H1 (cell line): ENCODE measurements around the gene IKZF1. TPM values are rescaled to one million over a fixed set of nuclear protein-coding genes. Genes with fewer than 3 reads are reported as not detected.

Source experiments
- CTCF ChIA-PET: fragments of 300-600 bp; sonication (Branson Sonifier 250); formaldehyde crosslinking; loops from one replicate; lab custom pipeline; 2021; ENCODE audit not compliant: partially characterized antibody; lab: Charles Lee
- POLR2A ChIA-PET: fragments of 300-600 bp; sonication (Branson Sonifier 250); formaldehyde crosslinking; loops from one replicate; lab custom pipeline; 2021; ENCODE audit warnings: inconsistent platforms; ENCODE audit not compliant: partially characterized antibody; lab: Charles Lee
- DNase-seq, 2 experiments: peaks; one replicate each; pipeline versions ENCODE4 v3.0.0 to v3.0.0-alpha.2; 2010 to 2022; ENCODE audit warnings: low spot score in 2 of 2, low read depth in 1 of 2, mixed read lengths in 1 of 2
- FAIRE-seq: peaks from 2 replicates; lab custom pipeline; 2011; peaks lifted over from hg19 to GRCh38; lab: Jason Lieb, UNC
- H2AFZ ChIP-seq: 2 replicates; pipeline ENCODE4 v1.8.1; 2012; ENCODE audit warnings: low read length, inconsistent platforms
- H2AK5ac ChIP-seq: 2 replicates; pipeline ENCODE4 v1.6.1; 2013; ENCODE audit warnings: low read depth, low read length
- H2BK120ac ChIP-seq: replicated peaks from 2 replicates; pipeline ENCODE3; 2013; ENCODE audit warnings: low read depth, low read length, inconsistent platforms
- H2BK12ac ChIP-seq: 2 replicates; pipeline ENCODE4 v1.6.1; 2013; ENCODE audit warnings: low read depth, low read length
- H2BK15ac ChIP-seq: 2 replicates; pipeline ENCODE4 v1.6.1; 2013; ENCODE audit warnings: low read length
- H2BK20ac ChIP-seq: 2 replicates; pipeline ENCODE4 v1.6.1; 2013; ENCODE audit warnings: low read length
- H2BK5ac ChIP-seq: 2 replicates; pipeline ENCODE4 v1.6.1; 2013; ENCODE audit warnings: low read depth, low read length
- H3K14ac ChIP-seq: 2 replicates; pipeline ENCODE4 v1.6.1; 2013; ENCODE audit warnings: inconsistent platforms; ENCODE audit not compliant: insufficient read length
- H3K18ac ChIP-seq: 2 replicates; pipeline ENCODE4 v1.6.1; 2013; ENCODE audit warnings: low read length; ENCODE audit errors: extremely low read depth
- H3K23ac ChIP-seq: 2 replicates; pipeline ENCODE4 v1.6.1; 2013; ENCODE audit warnings: inconsistent platforms; ENCODE audit not compliant: insufficient read length
- H3K23me2 ChIP-seq: 2 replicates; pipeline ENCODE4 v1.6.1; 2013; ENCODE audit warnings: low read depth, low read length
- H3K27ac ChIP-seq: 2 replicates; pipeline ENCODE4 v1.6.1; 2011; ENCODE audit warnings: low read depth, low read length, inconsistent platforms
- H3K27me3 ChIP-seq, 4 experiments: replicated peaks in 1 of 4; 1 replicate in 1 of 4; 2 replicates in 3 of 4; pipeline versions ENCODE4 v1.6.1 to v1.8.1; 2011 to 2013; ENCODE audit warnings: low read length in 3 of 4, mild to moderate bottlenecking in 3 of 4, inconsistent platforms in 2 of 4, mixed read lengths in 2 of 4, moderate library complexity in 1 of 4; ENCODE audit not compliant: control insufficient read depth in 3 of 4, insufficient read depth in 3 of 4; ENCODE audit errors: extremely low read depth in 1 of 4
- H3K36me3 ChIP-seq, 4 experiments: 2 replicates each; pipeline versions ENCODE4 v1.6.1 to v1.8.1; 2011 to 2013; ENCODE audit warnings: mild to moderate bottlenecking in 4 of 4, low read length in 3 of 4, moderate library complexity in 2 of 4, control low read depth in 1 of 4, inconsistent platforms in 1 of 4; ENCODE audit not compliant: insufficient read depth in 4 of 4, control insufficient read depth in 2 of 4
- H3K4ac ChIP-seq: replicated peaks from 2 replicates; pipeline ENCODE3; 2013; ENCODE audit warnings: low read length, low read depth, mixed read lengths, inconsistent platforms; ENCODE audit not compliant: insufficient read length
- H3K4me1 ChIP-seq, 4 experiments: replicated peaks in 1 of 4; 1 replicate in 1 of 4; 2 replicates in 3 of 4; pipeline versions ENCODE4 v1.6.1 to v1.8.1; 2011 to 2013; ENCODE audit warnings: low read length in 3 of 4, inconsistent platforms in 2 of 4, mixed read lengths in 1 of 4; ENCODE audit not compliant: insufficient read depth in 4 of 4, control insufficient read depth in 3 of 4
- H3K4me2 ChIP-seq, 2 experiments: 2 replicates each; pipeline versions ENCODE4 v1.6.1 to v1.8.1; 2011 to 2013; ENCODE audit warnings: low read depth in 2 of 2, low read length in 2 of 2, control low read depth in 1 of 2, inconsistent platforms in 1 of 2, mild to moderate bottlenecking in 1 of 2; ENCODE audit not compliant: insufficient read depth in 1 of 2
- H3K4me3 ChIP-seq, 4 experiments: fragments of 200-600, 300-600 bp in 1 of 4; sonication (generic), shearing (Covaris generic), sonication (Bioruptor Twin) in 1 of 4; 2 replicates each; pipeline versions ENCODE4 v1.5.1 to v1.8.1; 2011 to 2016; ENCODE audit warnings: low read length in 4 of 4, low read depth in 3 of 4, control low read depth in 2 of 4, inconsistent platforms in 2 of 4, mild to moderate bottlenecking in 2 of 4, mixed read lengths in 1 of 4, moderate library complexity in 1 of 4; ENCODE audit not compliant: insufficient read depth in 2 of 4; ENCODE audit errors: extremely low read depth in 1 of 4
- H3K56ac ChIP-seq: replicated peaks from 2 replicates; pipeline ENCODE3; 2013; ENCODE audit warnings: low read depth, mild to moderate bottlenecking, mixed read lengths, low read length, inconsistent platforms; ENCODE audit not compliant: insufficient read length
- H3K79me1 ChIP-seq: 2 replicates; pipeline ENCODE4 v1.6.1; 2013; ENCODE audit warnings: low read depth, low read length, control low read depth
- H3K79me2 ChIP-seq, 2 experiments: 2 replicates each; pipeline versions ENCODE4 v1.6.1 to v1.8.1; 2012 to 2013; ENCODE audit warnings: low read length in 2 of 2, mild to moderate bottlenecking in 2 of 2, inconsistent platforms in 1 of 2; ENCODE audit not compliant: insufficient read depth in 2 of 2, control insufficient read depth in 1 of 2
- H3K9ac ChIP-seq, 4 experiments: replicated peaks in 1 of 4; 1 replicate in 1 of 4; 2 replicates in 3 of 4; pipeline versions ENCODE4 v1.6.1 to v1.8.1; 2011 to 2013; ENCODE audit warnings: low read depth in 3 of 4, low read length in 3 of 4, control low read depth in 2 of 4, mild to moderate bottlenecking in 2 of 4, moderate library complexity in 2 of 4, inconsistent platforms in 1 of 4; ENCODE audit errors: extremely low read depth in 1 of 4
- H3K9me3 ChIP-seq, 2 experiments: 2 replicates each; pipeline versions ENCODE4 v1.6.1 to v1.8.1; 2012 to 2013; ENCODE audit warnings: mild to moderate bottlenecking in 2 of 2, moderate library complexity in 2 of 2, control low read depth in 1 of 2, inconsistent platforms in 1 of 2, low read depth in 1 of 2, low read length in 1 of 2, mixed read lengths in 1 of 2; ENCODE audit not compliant: insufficient read depth in 2 of 2
- H4K20me1 ChIP-seq, 2 experiments: replicated peaks in 1 of 2; 2 replicates each; pipeline versions ENCODE3 to v1.8.1; 2011 to 2013; ENCODE audit warnings: inconsistent platforms in 2 of 2, low read length in 2 of 2, mild to moderate bottlenecking in 1 of 2; ENCODE audit not compliant: insufficient read depth in 2 of 2, control insufficient read depth in 1 of 2
- H4K5ac ChIP-seq: 2 replicates; pipeline ENCODE4 v1.6.1; 2013; ENCODE audit warnings: low read length, low read depth, mixed read lengths, inconsistent platforms; ENCODE audit not compliant: insufficient read length
- H4K8ac ChIP-seq: 2 replicates; pipeline ENCODE4 v1.8.0; 2013; ENCODE audit warnings: mild to moderate bottlenecking, moderate library complexity, low read length, inconsistent platforms; ENCODE audit not compliant: insufficient read depth; ENCODE audit errors: extremely low read depth
- H4K91ac ChIP-seq: replicated peaks from 2 replicates; pipeline ENCODE3; 2013; ENCODE audit warnings: low read length, mixed read lengths, inconsistent platforms; ENCODE audit not compliant: insufficient read length
- BRCA1 ChIP-seq: IDR thresholded peaks from 2 replicates; pipeline ENCODE4 v1.6.1; 2012; ENCODE audit warnings: low read depth, low read length, improper control_type of control experiment
- CBX5 ChIP-seq: fragments of 300-800, 300-1000 bp; sonication (generic); IDR thresholded peaks from 2 replicates; pipeline ENCODE4 v1.7.1; 2016; ENCODE audit warnings: antibody characterized with exemption, low read length, low read depth
- EGR1 ChIP-seq: IDR thresholded peaks from 2 replicates; pipeline ENCODE4 v1.6.1; 2011; ENCODE audit warnings: low read depth, low read length, borderline replicate concordance
- KDM5A ChIP-seq: fragments of 200-600 bp; IDR thresholded peaks from 2 replicates; pipeline ENCODE4 v1.7.1; 2012; ENCODE audit warnings: mild to moderate bottlenecking, low read length, inconsistent platforms, mixed read lengths
- RBBP5 ChIP-seq: IDR thresholded peaks from 2 replicates; pipeline ENCODE4 v1.7.1; 2012; ENCODE audit warnings: low read depth, mild to moderate bottlenecking, inconsistent platforms, low read length, moderate library complexity, borderline replicate concordance
- SP4 ChIP-seq: IDR thresholded peaks from 2 replicates; pipeline ENCODE4 v1.6.1; 2012; ENCODE audit warnings: low read length, inconsistent platforms
- TAF7 ChIP-seq: optimal IDR thresholded peaks from 2 replicates; pipeline ENCODE3; 2011; ENCODE audit warnings: low read depth, mild to moderate bottlenecking, inconsistent platforms, low read length, moderate library complexity, borderline replicate concordance
- WGBS, 2 experiments: shearing (Covaris generic) in 1 of 2; methylation state at CpG; one replicate each; pipeline versions ENCODE4 v1.1.6 to v1.1.7; 2013 to 2015; ENCODE audit warnings: low lambda C conversion rate in 2 of 2, mixed read lengths in 2 of 2, inconsistent platforms in 1 of 2, low coverage in 1 of 2, missing lambda C conversion rate in 1 of 2; ENCODE audit not compliant: insufficient replicate concordance in 2 of 2, insufficient coverage in 1 of 2, insufficient read length in 1 of 2; ENCODE audit errors: extremely low coverage in 1 of 2, missing lambda C conversion rate in 1 of 2; 5-methylcytosine and 5-hydroxymethylcytosine counted together
- polyA plus RNA-seq, 7 experiments: library from polyadenylated mRNA; depleted of rRNA in 3 of 7; stranded (reverse) in 5 of 7; unstranded in 2 of 7; fragments of >200 nt in 5 of 7; fragments of 200-250 nt in 2 of 7; gene quantifications; 1 replicate in 5 of 7; 2 replicates in 1 of 7; 4 replicates in 1 of 7; pipeline versions ENCODE4 v1.2.1 to v1.2.3, GENCODE V29; 2011 to 2013; ENCODE audit warnings: missing spikeins in 2 of 7, mixed read lengths in 2 of 7
- total RNA-seq: library from RNA; stranded (reverse); fragmentation: NEBNext Ultra II Directional; extraction: Animal tissue kit (Norgen Biotek cat#: 25700); gene quantifications from 2 replicates; pipeline ENCODE4 v1.2.1, GENCODE V29; 2021
- TF ChIP-seq, protein P1 (sequence below): IDR thresholded peaks from 2 replicates; pipeline ENCODE4 v1.6.1; 2012; ENCODE audit warnings: inconsistent platforms
- TF ChIP-seq, protein P2 (sequence below): IDR thresholded peaks from 2 replicates; pipeline ENCODE4 v1.6.1; 2012; ENCODE audit warnings: low read length, inconsistent platforms
- TF ChIP-seq, protein P3 (sequence below): IDR thresholded peaks from 2 replicates; pipeline ENCODE4 v1.6.1; 2012; ENCODE audit warnings: inconsistent platforms

IKZF1 gene
- total and polyA plus RNA-seq, 2 of the 8 experiments (the other 6 are each of a cell fraction or from before 2014, with no cell fraction given) = 0.74 to 1.5 TPM

DNA sequence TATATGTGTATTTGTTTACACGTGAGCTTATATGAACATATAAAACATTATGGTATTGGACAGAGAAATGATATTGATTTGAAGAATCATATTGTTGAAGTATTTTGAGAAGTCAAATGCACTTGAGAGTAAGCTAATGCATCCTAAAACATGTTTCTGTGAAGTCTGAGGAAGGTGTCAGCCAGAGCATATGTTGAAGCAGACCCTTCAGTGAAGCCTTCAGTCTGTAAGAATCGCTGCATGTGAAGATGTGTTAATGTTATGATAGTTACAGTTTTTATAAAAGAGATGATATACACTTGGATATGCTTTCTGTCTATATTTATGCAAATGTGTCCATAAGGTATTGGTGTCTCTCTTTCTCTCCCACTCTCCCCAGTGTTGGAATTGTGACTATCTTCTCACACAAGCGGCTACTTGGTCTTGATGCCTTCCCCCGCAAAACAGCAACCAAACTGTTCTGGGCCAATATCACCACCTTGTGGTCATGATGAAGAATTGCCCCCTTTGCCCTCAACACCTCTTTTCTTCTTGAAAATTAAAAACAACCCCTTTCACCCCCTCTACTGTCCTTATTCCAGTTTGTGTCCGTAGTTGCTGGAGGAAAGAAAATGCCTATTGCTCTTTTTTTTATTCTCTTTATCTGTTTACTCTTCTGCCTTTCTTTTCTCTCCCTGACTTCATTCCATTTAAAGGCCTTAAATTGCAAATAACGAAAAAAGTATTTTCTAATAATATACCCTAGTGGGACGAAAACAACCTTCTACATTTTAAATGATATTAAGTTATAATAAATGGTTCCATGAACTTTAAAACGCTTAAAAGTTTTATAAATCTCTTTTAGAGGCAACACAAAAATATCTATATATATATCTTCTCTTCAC lies 64.9 kb downstream of the IKZF1 start:
- Histone ChIP-seq H4K91ac (no peak overlapping the region), H3K23me2 (no peaks in the 10 kb centered on the region), H2BK120ac (no peak overlapping the region), H2BK12ac (no peak overlapping the region), H3K79me2 (no peaks in the 10 kb centered on the region), H2AFZ (no peak overlapping the region), H3K18ac (no peak overlapping the region), H3K23ac (no peak overlapping the region), H3K4me3 (no peak overlapping the region), H3K4ac (no peak overlapping the region), H3K36me3 (no peaks in the 10 kb centered on the region), H2AK5ac (no peak overlapping the region), H3K4me2 (no peak overlapping the region), H2BK5ac (no peak overlapping the region), H2BK15ac (no peak overlapping the region), H4K5ac (no peak overlapping the region), H3K9me3 (no peaks in the 10 kb centered on the region), H3K27me3 (no peaks in the 10 kb centered on the region), H3K9ac (no peak overlapping the region), H4K8ac (no peak overlapping the region), H3K56ac (no peak overlapping the region), H2BK20ac (no peak overlapping the region), H3K79me1 (no peaks in the 10 kb centered on the region), H3K27ac (no peak overlapping the region), H4K20me1 (no peaks in the 10 kb centered on the region), H3K14ac (no peak overlapping the region), H3K4me1 (no peaks in the 10 kb centered on the region)
- ChIA-PET CTCF (interaction anchor here (0.7 to 7.8 kb wide), 47 partner anchors 7 to 792 kb away, joined by 3 to 99 read pairs (median 4); partner anchors contain the start of gene ZPBP), POLR2A (no interaction called here)
- DNase-seq (no peak), FAIRE-seq (peak; percentile 95)
- 67% methylated on average over 8 of the region's 8 CpGs; no CpG with 5 or more reads in 1 of the 2 experiments for WGBS, 2 experiments
- TF ChIP-seq, protein P1, sequence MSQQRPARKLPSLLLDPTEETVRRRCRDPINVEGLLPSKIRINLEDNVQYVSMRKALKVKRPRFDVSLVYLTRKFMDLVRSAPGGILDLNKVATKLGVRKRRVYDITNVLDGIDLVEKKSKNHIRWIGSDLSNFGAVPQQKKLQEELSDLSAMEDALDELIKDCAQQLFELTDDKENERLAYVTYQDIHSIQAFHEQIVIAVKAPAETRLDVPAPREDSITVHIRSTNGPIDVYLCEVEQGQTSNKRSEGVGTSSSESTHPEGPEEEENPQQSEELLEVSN = no peak
- TF ChIP-seq CBX5 = no peak
- TF ChIP-seq KDM5A = no peak
- TF ChIP-seq, protein P2, sequence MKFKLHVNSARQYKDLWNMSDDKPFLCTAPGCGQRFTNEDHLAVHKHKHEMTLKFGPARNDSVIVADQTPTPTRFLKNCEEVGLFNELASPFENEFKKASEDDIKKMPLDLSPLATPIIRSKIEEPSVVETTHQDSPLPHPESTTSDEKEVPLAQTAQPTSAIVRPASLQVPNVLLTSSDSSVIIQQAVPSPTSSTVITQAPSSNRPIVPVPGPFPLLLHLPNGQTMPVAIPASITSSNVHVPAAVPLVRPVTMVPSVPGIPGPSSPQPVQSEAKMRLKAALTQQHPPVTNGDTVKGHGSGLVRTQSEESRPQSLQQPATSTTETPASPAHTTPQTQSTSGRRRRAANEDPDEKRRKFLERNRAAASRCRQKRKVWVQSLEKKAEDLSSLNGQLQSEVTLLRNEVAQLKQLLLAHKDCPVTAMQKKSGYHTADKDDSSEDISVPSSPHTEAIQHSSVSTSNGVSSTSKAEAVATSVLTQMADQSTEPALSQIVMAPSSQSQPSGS = no peak
- TF ChIP-seq SP4 = no peak
- TF ChIP-seq, protein P3, sequence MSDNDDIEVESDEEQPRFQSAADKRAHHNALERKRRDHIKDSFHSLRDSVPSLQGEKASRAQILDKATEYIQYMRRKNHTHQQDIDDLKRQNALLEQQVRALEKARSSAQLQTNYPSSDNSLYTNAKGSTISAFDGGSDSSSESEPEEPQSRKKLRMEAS = no peak
- TF ChIP-seq RBBP5 = no peak
- TF ChIP-seq BRCA1 = no peak
- TF ChIP-seq TAF7 = no peak
- TF ChIP-seq EGR1 = peak; percentile 10; the same call in 1 of the 2 replicates
